T-helper 2 cell treated with Interferon-gamma antibody and Interleukin-4, amounts not matched to agents 100 ng/mL and 5 ng/mL, for 36 hours (primary cell): Measurements from ENCODE around the gene STMND1. TPM values are rescaled to one million over a fixed set of nuclear protein-coding genes. Genes with fewer than 3 reads are reported as not detected.
"Not testable (repeated sequence)": the region's sequence is repeated elsewhere in the genome, so short reads cannot be mapped to it uniquely, and the experiment has no call there.

Experiments used
- intact Hi-C: fragments of 100-400 bp; cut with micrococcal nuclease; formaldehyde crosslinking; loops from one replicate; pipeline ENCODE4 v1.15.1; 2023
- total RNA-seq: library from RNA; stranded (reverse); gene quantifications from 2 replicates; pipeline ENCODE4 v1.2.3, GENCODE V29; 2022

Gene STMND1
- total RNA-seq = not detected in 2 replicates

DNA sequence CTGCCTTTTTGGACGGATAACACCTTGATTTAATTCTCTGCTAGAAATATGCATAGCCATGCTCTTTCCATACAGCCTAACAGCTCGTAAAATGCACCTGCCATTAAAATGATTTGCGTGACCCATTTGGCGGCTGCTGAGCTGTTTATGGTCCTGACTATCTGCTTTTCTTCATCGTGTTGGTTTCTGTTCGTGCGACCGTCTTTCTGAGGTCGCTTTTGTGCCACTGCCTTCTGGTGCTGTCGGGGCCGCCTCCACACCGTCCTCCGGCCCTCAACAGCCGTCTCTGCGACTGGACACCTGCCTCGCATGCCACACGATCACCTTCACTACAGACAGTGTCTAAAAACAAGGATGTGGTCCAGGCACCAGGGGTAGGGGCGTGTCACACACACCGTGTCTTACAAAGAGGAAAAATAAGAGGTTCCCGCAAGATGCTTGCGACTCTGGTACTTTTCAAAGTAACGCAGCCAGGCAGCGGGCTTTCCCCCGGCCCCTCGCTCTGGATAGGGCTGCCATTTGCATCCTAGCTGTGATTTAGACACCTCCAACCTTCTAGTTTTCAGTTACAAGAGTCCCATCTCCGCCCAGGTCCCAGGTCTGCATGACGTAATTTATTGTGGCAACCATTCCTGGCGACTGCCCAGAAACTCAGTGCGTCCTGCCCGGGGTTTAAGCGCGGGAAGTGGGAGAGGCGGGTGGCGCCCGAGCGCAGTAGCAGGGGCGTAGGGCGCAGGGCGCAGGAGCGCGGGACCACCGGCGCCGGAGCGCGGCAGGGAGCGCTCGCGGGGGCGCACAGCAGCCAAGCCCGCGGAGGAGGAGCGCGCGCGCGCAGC is at the start of gene STMND1:
STMND1 (plus strand) TSS at position 629 of the 836 bp plus-strand sequence. CDS start 208 bp downstream, outside the sequence.
- intact Hi-C loops = no loop called here

DNA sequence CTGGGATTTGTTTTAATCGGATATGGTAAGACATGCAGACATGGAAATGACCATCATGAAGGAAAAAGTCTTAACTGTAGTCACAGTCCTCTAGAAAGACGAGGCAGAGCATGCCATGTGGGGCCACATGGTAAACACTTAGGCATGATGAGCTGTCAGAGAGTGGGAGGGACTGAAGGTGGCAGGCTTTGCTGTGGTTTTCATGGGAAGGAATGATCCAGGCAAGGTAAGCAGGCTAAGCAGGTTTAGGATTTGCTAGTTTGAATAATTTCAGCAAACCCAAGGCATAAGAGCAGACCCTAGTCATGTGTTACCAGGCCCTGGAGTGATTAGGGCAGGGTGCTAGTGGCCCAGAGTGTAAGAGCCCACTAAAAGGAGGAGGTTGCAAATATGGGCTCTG is 47.2 kb upstream of the STMND1 start:
- intact Hi-C loops = no loop called here

DNA sequence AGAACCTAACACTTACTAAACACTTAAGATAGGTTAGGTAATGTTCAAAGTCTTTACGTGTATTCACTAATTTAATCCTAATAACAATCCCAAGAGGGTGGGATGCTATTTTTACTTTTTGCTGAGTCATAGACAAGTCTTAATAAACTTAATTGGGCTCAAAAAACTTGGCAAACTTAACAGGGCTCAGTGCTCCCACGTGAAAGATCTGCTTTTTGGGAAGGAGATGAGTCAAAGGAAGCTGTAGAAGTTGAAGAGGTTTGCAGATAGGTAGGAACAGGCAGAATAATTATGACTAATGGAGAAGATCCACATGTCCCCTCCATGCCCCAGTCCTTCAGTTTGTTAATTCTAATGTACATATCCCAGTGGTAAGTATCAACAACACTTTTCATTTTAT is 44.5 kb upstream of the STMND1 start:
- intact Hi-C loops = no loop called here

DNA sequence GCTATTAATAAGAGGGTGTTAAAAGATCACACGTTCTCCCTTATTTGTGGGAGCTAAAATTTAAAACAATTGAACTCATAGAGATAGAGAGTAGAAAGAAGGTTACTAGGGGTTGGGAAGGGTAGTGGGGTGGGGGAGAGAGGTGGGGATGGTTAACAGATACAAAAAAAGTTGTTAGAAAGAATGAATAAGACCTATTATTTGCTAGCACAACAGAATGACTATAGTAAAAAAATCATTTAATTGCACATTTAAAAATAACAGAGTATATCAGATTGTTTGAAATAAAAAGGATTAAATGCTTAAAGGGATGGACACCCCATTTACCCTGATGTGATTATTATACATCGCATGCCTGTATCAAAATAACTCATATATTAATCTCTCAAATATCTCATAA is 43.3 kb upstream of the STMND1 start:
- intact Hi-C loops = no loop called here

DNA sequence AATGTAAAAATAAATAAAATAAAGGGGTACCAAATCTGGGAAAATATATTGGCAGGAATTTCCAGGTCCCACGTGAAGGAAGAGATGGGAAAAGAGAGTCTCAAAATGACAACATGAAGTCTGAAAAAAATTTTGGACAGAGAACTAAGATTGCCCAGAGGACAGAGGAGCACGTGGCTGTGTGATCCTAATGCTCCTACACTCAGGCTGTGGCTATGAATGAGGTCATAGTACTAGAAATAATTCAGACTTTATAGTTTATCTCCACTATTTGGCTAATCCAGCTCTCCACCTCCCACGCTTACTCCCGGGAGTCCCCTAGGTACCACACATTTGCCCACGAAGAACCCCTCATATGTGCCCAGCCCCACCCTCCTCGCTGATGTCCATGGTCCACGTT is 42.8 kb upstream of the STMND1 start:
- intact Hi-C loops = no loop called here

DNA sequence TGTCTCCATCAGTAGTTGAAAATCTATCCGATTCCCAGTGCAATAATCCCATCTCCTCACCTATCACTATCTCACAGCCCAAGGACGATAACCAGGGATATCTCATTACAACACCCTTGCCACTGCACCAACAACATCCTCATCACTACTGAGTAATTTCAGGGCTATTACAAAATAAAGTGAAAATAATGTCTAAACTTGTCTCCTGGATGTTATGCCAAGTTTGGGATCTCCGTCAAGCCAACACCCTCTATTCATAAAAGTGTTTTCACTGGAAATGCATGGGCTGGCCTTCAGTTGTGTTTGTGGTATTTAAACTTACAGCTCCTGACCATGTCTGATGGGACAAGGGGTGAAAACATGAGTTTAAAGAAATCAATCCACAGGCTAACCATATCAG is 42.0 kb upstream of the STMND1 start:
- intact Hi-C loops = no loop called here

DNA sequence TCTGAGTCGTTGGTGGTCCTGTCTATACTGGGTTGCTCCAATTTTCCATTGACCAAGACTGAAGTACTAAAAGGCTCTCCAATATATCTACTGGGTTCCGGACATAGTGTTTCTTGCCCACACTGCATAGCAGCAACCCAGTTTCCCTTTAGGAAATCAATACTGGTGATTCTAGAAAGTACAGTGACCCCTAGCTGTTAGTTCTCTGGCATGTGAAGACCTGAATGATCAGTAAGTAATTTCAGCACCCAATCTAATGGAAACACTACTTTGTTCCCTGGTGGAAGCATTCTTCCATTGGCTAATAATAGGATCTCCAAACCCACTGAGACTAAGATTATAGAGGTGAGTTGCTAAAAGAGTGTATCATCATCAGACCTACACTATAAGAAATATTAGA is 40.8 kb upstream of the STMND1 start:
- intact Hi-C loops = no loop called here

DNA sequence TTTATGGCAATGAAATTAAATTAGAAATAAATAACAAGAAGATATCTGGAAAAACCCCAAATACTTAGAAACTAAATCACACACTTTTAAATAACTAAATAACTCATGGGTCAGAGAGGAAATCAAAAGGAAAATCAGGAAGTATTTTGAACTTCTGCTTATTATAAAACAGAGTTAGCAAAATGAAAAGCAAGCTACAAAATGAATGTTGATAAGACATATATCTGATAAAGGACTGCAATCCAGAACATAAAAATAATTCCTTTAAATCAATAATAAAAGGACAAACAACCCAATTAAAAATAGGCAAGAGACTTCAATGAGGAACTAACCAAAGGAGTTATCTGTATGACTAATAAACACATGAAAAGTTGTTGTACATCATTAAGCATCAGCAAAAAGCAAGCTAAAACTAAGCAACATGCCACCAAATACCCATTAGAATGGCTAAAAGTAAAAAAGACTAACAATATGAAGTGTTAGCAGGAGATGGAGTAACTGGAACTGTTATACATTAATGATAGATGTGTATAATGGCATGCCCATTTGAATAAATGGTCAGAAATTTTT is 38.9 kb upstream of the STMND1 start:
- intact Hi-C loops = no loop called here

DNA sequence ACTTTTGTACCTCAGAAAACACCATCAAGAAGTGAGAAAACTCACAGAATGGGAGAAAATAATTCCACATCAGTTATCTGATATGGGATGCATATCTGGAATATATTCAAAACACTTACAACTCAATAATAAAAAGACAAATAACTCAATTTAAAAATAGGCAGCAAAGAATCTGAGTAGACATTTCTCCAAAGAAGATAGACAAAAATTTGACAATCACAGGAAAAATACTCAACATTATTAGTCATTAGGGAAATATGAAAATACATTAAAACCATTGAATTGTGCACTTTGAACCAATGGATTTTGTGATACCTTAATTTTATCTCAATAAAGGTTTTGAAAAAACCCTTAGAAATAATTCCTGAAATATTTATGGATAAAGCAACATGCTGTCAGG is 36.9 kb upstream of the STMND1 start:
- intact Hi-C loops = no loop called here

DNA sequence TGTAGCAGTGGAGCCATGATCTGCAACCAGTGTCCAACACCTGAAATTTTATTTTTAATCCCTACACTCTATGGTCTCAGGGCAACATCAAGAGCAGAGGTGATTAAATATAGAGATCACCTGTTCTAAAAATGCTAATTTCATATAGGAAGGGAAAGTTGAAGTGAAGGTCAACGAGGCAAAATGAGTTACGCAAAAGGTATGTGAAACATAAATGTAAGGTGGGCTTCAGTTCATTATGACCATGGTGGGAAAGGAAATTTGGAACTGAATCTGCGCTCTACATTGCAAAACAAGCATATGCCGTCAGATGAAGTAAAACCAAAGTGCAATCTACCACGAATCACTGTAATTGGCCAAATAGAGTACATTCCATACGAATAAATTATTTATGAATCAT is 35.2 kb upstream of the STMND1 start:
- intact Hi-C loops = no loop called here

DNA sequence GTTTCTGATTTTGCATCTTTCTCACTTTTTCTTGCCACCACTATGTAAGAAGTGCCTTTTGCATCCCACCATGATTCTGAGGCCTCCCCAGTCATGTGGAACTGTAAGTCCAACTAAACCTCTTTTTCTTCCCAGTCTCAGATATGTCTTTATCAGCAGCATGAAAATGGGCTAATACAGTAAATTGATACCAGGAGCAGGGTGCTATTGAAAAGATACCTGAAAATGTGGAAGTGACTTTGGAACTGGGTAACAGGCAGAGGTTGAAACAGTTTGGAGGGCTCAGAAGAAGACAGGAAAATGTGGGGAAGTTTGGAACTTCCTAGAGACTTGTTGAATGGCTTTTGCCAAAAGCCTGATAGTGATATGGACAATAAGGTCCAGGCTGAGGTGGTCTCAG is 32.9 kb upstream of the STMND1 start:
- intact Hi-C loops = not testable (repeated sequence)

DNA sequence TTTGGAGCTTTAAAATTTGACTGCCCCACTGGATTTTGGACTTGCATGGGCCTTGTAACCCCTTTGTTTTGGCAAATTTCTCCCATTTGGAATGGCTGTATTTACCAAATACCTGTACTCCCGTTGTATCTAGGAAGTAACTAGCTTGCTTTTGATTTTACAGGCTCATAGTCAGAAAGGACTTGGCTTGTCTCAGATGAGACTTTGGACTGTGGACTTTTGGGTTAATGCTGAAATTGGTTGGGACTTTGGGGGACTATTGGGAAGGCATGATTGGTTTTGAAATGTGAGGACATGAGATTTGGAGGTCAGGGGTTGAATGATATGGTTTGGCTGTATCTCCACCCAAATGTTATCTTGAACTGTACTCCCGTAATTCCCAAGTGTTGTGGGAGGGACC is 31.4 kb upstream of the STMND1 start:
- intact Hi-C loops = not testable (repeated sequence)

DNA sequence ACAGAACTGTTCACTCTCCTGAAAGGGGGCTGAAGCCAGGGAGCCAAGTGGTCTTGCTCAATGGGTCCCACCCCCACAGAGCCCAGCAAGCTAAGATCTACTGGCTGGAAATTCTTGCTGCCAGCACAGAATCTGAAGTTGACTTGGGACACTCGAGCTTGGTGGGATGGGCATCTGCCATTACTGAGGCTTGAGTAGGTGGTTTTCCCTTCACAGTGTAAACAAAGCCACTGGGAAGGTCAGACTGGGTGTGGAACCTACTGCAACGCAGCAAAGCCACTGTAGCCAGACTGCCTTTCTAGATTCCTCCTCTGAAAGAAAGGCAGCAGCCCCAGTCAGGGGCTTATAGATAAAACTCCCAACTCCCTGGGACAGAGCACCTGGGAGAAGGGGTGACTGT is 28.3 kb upstream of the STMND1 start:
- intact Hi-C loops = not testable (repeated sequence)

DNA sequence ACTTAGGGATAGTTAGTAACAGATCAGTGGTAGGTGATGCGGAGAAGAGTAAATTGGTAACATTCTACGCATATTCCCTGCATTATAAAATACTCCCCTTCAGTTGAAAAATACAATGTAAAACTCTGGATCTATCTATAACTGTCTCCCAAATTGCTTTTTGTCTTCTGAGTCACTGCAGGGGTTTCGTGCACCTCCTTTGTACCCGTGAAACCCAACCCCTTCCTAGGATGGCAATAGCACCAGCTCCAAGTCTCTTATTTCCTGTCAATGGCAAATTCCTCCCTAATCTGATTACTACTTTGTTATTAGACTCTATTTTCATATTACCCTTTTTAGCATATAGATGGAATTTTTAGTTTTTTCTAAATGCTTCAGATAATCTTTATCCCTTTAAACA is 20.6 kb upstream of the STMND1 start:
- intact Hi-C loops = loop anchor here (10.0 kb wide), 1 partner anchor 746 kb away; no protein-coding TSS in a partner anchor

DNA sequence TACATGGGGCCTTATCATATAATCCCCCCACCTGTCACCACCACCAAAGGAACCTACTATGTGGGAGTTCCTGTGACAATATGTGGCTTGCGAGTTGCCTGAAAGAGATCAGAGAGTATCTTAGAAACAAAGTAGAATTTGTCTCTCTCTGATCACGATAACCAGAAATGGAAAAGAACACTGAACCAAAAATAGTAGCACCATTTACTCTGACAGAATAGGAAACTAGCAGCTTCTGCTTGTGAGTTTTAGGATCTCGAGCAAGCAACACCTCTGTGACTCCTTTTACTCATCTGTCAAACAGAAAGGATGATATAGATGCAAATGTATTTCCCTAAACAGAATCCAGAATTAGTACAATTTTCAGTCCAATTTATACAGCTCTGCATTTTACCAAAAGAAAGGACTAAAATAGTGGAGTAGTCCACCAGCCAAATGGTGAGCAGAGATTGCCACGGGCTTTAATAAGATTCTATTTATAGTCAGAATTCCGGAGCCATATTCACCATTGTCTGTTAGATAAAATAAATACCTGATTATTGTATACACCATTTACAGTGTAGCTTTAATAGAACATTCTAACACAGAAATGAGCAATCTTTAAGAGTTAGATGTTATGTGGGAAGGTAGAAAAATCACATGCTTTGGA is 19.9 kb upstream of the STMND1 start:
- intact Hi-C loops = loop anchor here (10.0 kb wide), 1 partner anchor 747 kb away; no protein-coding TSS in a partner anchor

DNA sequence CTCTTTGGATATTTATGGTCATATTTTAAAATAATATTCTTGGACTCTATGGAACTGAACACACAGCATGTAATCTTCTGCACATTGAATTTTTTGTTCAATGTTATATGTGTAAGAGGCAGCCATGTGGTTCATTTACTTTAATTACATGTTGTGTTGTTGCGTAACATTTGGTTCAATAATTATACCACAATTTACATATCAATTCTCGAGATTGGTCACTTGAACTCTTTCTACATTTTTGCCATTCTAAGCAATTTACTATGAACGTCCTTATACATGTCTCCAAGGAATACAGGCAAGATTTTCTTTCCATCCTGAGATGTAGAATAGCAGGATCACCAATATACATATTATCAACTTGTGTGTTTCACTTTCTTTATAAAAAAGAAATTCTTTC is 18.5 kb upstream of the STMND1 start:
- intact Hi-C loops = loop anchor here (10.0 kb wide), 1 partner anchor 749 kb away; no protein-coding TSS in a partner anchor

DNA sequence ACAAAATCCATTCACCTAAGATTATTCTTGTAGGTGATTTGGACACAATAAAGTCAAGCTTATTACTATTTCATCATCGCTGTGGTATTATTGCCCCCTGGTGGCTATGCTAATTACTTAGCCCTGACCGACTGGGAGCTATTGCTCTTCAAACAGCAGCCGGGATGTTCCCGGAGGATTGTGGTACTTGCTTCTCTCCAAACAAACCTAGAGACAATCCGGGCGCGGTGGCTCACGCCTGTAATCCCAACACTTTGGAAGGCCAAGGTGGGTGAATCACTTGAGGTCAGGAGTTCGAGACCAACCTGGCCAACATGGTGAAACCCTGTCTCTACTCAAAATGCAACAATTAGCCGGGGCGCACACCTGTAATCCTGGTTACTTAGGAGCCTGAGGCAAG is 15.4 kb upstream of the STMND1 start:
- intact Hi-C loops = loop anchor here (10.0 kb wide), 1 partner anchor 752 kb away; no protein-coding TSS in a partner anchor

DNA sequence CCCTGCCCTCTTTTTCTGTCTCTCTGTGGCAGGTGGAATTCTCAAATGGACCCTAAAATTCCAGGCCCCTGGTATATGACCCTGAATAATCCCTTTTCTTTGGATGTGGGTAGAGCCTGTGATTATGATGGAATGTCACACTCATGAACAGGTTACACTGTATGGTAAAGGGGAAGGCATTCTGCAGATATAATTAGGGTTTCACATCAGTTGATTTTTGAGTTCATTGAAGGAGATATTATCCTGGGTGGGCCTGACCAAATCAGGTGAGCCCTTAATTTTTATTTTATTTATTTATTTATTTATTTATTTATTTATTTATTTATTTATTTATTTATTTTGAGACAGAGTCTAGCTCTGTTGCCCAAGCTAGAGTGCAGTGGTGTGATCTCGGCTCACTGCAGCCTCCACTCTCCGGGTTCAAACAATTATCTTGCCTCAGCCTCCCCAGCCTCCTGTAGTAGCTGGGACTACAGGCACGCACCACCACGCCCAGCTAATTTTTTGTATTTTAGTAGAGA is 13.7 kb upstream of the STMND1 start:
- intact Hi-C loops = loop anchor here (10.0 kb wide), 1 partner anchor 753 kb away; no protein-coding TSS in a partner anchor

DNA sequence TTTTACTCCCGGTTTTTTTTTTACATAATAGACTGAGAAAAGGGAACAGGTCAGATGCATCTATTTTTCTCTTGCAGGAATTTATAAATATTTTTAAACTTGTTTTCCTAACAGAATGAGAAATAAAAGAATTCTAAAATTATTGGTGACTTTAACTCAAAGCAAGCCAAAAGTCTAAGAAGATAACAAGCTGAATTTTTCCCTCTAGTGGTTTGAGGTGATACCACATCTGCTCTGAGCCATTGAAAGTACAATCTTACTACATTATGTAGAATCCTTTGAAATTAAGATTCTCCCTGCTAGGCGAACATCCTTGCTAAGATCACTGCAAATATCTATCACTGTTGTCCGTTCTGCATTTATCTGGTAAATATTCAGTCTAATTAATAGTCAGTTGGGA is 10.7 kb upstream of the STMND1 start:
- intact Hi-C loops = no loop called here

DNA sequence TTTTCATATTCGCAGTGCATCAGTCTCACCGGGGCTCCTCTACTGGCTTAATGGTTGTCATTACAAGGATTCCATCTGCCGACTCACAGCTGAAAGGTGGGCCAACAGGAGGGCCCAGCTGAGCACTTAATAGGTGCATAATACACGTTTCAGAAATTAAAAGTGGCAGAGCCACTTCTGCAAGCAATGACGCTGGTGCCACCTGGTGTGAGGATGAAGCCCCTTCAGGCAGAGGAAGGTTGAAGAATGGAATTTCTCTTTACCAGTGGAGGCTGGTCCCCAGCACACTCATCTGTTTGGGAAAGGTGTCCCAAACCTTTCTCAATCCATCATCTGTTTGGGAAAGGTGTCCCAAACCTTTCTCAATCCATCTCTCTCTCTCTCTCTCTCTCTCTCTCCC is 8.2 kb upstream of the STMND1 start:
- intact Hi-C loops = no loop called here

DNA sequence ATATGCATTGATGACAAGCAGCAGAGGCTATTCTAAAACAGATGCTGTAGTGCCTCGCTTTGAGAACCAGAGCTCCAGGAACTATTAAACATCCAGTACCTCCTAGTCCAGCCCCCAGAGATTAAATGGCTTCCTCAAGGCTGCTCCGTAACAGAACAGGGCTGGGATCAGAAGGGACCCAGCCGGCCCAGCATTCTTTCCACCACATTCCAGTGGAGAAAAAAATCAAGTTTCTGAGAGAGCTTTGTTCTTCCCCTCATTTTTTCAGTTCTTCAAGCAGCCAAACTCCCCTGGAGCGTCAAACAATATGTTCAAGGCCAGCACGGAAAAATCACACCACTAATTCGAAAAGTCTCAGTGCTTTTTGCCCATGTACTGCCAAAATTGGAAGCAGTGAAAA is 5.8 kb upstream of the STMND1 start:
- intact Hi-C loops = no loop called here

DNA sequence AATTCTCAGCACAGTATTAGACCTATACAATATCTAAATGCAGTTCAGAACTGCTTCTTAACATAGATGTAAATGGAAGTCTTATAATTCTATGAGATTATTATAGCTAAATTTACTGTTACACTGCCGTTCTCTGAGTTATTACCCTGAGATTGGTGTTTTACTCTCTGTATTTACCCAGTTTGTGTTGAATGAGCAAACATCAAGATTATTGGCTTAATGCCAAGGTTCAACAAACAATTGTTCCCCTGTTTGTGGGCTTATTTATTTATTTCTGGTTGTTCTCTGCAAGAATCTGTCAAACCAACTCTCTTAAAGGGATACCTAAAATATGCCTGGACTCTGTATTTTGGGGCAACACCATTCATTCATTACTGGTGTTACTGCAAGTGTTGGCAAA is 5.2 kb upstream of the STMND1 start:
- intact Hi-C loops = no loop called here
